Fibroblast of peridontal ligament (primary cell): Measurements from ENCODE around the gene CLDN7.

Experiments used
- DNase-seq: peaks from one replicate; pipeline ENCODE4 v3.0.0-alpha.2; 2010; ENCODE audit errors: extremely low read depth

Gene CLDN7

GRCh38 chr17:7219812-7220592, 42.3 kb downstream of the CLDN7 start, which contains the start of the genes ACADVL and DLG4:
Gene ACADVL, plus strand, starts transcription at chr17:7219938. Its CDS starts 47 bp downstream, at chr17:7219985.
Gene DLG4, minus strand, starts transcription at chr17:7219836.
- DNase-seq, result peak; percentile 79

DNA sequence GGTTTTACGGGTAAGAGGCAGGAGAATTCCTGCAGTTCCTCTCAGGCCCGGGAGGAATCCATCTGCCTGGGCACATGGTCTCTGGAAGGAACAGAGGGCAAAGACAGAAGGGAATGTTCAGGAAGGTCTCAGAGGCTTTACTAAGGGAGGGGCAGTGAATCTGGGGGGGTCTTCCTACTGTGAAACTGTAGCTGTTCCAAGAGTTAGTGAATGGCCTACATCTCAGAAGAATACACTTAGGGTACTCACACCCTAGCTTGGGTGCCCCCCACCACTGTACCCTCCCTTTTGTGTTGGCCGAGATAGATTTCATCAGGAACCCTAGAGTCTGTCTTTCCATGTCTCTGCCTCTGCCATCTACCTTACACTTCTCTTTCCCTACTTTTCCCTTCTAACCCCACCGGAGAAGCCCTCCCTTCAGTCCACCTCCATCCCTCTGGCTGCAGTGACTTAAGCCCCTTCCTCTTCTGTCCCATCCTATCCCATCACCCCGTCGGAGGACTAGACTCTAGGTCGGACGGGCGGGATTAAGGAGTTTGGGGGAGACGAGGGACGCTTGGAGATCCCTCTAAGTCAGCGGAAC, 43.0 kb downstream of the CLDN7 start:
- peak; percentile 4 for DNase-seq

DNA sequence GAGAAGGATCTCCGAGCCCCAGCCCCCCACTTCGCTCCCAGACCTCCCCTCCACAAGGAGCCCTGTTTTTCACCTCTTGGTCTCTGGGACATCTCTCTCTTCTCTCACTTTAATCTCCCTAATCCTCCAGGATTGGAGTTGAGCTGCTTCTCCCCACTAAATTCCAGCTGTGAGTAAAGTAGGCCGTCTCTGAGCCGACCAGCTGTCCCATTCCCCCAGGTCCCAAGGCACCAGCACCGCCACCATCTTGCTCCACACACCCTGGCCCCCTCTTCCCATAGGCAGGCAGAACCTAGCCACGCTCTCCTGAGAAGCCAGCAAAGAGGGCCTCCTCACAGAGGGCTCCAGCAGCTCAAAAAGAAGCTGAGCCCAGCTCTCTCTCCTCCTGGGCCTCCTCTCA, 43.5 kb downstream of the CLDN7 start:
- DNase-seq, result no peak

DNA sequence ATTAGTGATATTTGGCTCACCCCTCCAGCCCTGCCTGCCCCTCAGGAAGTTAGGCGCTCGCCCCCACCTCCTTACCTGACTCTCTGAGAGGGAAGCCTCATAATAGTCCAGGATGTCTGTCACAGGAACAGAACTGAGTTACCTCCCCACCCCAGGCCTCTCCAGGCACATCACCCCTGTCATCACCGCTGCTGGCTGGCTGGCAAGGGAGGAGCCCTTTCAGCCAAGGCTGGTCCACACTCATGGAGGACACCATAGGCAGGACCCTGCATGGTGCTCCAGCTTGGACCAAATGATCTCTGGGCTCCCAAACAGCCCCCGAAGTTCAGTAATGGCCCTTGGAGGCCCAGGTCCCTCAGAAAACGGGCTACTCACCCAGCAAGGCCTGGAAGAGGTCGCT, 44.1 kb downstream of the CLDN7 start:
- no peak for DNase-seq

DNA sequence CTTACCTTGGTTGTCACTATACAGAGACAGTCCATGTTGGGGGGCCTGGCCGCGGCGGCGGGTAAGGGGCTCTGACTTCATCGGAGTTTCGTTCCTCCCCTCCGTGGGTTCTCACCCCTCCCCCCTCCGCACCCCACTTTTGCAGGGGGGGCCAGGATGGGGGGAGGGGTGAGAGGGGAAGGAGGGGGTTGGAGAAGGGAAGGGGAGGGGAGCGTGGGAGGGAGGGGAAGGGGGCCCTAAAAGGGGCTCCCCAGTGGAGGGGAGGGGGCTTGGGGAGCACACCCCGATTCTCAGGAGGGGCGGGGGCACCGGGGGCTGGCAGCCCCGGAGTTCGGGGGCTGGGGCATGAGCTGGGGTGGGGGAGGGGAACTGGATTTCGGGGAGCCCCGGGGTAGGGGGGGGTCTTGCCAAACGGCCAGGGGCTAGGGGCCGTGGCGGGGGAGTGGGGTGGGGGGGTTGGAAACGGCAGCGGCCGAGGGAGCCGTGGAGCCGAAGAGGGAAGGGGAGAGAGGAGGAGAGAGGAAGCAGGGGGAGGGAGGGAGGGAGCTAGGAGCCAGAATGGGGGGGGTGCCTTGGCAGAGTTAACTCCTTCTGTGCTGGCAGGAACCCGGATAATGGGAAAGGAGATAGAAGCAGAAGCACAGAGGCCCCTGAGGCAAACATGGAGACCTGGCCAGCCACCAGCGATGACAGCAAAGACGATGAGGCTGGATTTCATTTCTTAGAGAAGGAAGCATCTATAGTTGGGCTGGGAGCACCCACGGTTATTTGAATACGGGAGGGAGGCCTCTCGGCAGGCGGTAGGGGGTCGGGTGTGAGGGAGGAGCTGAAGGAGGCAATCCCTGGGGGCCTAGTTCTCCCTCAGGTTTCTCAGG, 44.9 kb downstream of the CLDN7 start:
- DNase-seq, result peak; percentile 71

DNA sequence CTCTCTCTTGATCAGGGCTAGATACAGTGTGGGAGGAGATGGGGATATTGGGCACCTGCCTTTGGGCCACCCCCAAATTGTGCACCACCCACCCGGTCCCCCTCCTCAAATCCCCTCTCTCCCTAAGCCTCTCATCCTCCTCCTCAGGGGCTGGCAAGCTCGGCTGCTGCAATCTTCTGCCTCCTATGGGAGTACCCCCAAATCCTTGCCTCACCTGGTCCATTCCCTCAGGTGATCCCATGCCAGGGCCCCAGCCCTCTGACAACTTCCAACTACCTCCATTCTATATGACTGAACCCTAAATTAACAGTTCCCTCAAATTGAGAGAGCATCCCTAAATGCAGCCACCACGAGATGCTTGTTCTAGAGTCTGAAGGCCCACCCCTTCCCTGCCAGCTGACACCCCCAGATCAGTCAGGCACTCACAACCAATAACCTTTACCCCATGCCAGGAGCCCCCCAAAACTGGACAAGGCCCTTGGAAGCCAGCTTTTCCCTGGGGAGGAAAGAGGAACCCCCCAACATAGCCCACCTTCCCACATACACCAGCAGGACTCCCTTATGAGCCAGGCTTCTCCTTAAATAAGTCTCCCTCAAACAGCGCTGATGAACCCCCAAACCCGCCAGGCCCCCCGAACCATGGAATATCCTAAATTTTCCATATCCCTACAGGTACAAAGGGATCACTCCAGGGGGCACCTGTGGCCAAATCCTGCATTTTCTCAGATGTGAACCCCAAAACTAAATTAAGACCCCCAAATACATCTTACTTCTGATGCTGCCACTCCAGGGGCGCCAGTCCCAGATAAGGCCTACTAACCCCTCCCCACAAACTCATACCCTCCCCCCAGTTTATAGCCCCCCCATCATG, 45.8 kb downstream of the CLDN7 start:
- DNase-seq, result no peak

DNA sequence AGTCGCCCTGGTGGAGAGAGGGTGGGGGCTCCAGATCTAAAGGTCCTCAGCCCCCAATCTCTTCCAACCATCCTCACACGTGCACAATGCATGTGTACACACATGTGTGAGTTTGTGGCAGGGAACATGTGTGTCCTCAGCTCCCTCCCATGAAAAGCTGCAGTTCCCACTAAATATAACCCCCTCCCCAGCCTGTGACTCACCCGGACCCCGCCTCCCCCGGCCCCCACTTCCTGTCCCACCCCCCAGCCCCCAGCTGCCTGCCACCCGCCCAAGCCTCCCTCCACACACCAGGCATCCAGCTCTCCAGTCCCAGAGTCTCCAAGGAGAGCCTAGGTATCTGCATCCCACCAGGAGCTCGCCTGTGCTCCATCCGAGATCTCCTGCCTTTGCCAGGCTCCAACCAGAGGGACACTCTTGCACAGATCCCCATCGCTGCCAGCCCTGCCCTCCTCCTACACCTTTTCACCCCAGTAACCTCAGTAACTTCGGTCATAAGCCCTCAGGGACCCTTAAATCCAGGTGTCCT, 46.6 kb downstream of the CLDN7 start:
- no peak for DNase-seq

DNA sequence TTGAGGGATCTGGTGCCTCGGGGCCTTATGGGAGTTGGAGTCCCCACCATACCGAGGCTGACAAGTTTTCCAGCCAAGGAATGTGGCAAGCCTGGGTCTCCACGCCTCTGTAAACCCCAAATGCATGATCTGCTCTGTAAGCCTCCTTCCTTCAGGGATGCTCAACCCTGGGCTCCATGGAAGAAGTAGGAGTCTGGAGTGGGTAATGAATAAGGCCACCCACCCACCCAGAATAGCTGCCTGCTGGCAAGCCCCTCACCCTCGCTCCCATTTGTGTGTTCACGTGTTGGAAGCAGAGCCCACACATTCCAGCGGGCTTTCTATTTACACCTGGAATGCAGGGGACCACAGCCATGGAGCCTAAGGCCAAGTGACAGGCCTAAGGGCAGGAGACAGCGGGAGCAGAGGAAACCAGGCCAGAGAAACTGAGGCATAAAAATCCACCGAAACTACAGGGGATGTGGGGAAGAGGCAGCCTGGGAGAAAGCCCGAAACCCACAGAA, 47.1 kb downstream of the CLDN7 start:
- DNase-seq, result no peak

DNA sequence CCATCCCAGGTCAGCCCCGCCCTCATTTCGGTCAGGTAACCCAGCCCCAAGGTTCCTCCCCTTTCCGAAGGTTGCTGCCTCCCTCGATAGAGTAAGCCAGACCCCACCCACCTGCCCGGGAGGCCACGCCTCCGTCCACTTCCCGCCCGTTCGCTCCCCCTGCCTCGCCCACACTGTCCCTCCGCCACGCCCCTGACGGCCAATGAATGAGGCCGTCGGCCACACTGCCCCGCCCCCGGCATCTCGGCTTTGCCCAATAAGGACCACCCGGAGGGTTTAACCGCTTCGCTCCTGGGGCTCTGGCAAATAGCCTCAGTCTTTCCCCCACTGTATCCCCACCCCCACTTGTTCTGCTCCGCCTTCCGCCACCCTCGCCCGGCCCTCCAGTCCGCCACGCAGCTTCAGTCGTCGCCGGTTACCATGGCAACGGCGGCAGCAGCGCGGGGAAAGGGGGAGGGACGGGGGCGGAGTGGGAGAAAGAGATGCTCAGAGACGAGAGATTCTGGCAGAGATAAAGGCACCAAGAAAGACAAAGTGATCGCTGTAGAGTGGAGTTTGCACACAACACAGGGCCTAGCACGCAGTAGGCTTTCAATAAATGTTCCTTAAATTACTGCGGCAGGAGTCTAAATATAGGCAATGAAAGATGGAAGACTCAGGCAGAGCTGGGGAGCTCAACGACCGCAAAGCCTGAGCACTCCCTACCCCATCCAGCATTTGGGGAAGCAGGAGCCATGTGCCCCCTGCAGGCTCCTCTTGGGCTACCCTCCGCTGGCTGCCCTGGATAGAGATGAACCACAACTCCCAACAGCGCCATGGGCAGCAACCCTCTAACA, 47.8 kb downstream of the CLDN7 start:
- DNase-seq, result peak; percentile 96

- peak; percentile 72 for DNase-seq
These were observed 48.4 kb downstream of the CLDN7 start for GRCh38 chr17:7213895-7214299.

GRCh38 chr17:7211491-7212273, 50.6 kb downstream of the CLDN7 start:
- peak; percentile 2 for DNase-seq
